Omental fat pad (tissue), 4 donors: ENCODE measurements around the gene GDPD5. TPM values are rescaled to one million over a fixed set of nuclear protein-coding genes. Genes with fewer than 3 reads are reported as not detected.

ENCODE experiments used
- ATAC-seq: fragments of 150-250 bp; one replicate; pipeline ENCODE4 v1.9.1; 2016; ENCODE audit warnings: mild to moderate bottlenecking, moderate library complexity; ENCODE audit not compliant: low FRiP score
- DNase-seq: peaks from one replicate; pipeline ENCODE4 v3.0.0-alpha.2; 2019; ENCODE audit warnings: low spot score
- total RNA-seq, 4 donors: library from RNA; depleted of rRNA; stranded (reverse); fragments of >200 nt; gene quantifications; one replicate each; pipeline ENCODE4 v1.1.0, GENCODE V29; 2016
- TF ChIP-seq, protein P1 (sequence below), 3 donors: fragments of 450-650 bp; IDR thresholded peaks; one replicate each; pipeline ENCODE4 v1.5.1; 2016 to 2017; ENCODE audit warnings: antibody characterized with exemption in 3 of 3, mild to moderate bottlenecking in 3 of 3, moderate library complexity in 2 of 3

The GDPD5 gene
- total RNA-seq, 4 donors from 2014 or later: 23.6 to 34.7 (median 31.7) TPM

DNA sequence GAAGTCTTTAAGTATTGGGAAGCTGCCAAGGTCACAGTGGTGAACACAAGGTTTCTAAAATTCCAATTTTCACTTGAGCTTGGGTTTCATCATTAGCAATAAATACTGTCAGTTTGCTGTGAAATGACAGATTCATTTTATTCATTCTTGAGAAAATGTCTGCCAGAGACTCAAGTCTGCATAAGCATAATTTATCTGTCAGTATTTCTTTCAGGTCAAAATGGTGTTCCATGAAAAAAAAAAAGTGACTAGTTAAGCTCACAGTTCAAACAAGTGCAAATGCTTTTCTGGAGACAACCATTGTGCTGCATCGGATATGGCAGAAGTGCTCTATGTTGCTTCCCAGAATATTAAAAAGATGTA, 8.1 kb upstream of the GDPD5 start:
- ATAC-seq: no peak
- TF ChIP-seq, protein P1, sequence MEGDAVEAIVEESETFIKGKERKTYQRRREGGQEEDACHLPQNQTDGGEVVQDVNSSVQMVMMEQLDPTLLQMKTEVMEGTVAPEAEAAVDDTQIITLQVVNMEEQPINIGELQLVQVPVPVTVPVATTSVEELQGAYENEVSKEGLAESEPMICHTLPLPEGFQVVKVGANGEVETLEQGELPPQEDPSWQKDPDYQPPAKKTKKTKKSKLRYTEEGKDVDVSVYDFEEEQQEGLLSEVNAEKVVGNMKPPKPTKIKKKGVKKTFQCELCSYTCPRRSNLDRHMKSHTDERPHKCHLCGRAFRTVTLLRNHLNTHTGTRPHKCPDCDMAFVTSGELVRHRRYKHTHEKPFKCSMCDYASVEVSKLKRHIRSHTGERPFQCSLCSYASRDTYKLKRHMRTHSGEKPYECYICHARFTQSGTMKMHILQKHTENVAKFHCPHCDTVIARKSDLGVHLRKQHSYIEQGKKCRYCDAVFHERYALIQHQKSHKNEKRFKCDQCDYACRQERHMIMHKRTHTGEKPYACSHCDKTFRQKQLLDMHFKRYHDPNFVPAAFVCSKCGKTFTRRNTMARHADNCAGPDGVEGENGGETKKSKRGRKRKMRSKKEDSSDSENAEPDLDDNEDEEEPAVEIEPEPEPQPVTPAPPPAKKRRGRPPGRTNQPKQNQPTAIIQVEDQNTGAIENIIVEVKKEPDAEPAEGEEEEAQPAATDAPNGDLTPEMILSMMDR (IDR thresholded peaks at IDR 0.05): no peak
- no peak for DNase-seq

GRCh38 chr11:75532200-75533048, 6.7 kb upstream of the GDPD5 start:
- ATAC-seq (no peak), DNase-seq (peak; percentile 78)
- TF ChIP-seq, protein P1 (IDR thresholded peaks at IDR 0.05): peak in 1 of 3 donors; percentile 93

- TF ChIP-seq, protein P1 (IDR thresholded peaks at IDR 0.05): no peak
- DNase-seq (no peak), ATAC-seq (no peak)
Measured at GRCh38 chr11:75531325-75531724, 5.6 kb upstream of the GDPD5 start.

- DNase-seq (no peak), ATAC-seq (no peak)
- TF ChIP-seq, protein P1 (IDR thresholded peaks at IDR 0.05): no peak
Measured at GRCh38 chr11:75530577-75530976, 4.8 kb upstream of the GDPD5 start.

- DNase-seq (no peak), ATAC-seq (no peak)
- TF ChIP-seq, protein P1 (IDR thresholded peaks at IDR 0.05): no peak
Measured at GRCh38 chr11:75527938-75528735, 2.4 kb upstream of the GDPD5 start.

- DNase-seq: no peak
- no peak for ATAC-seq
- TF ChIP-seq, protein P1 (IDR thresholded peaks at IDR 0.05): no peak
Measured at GRCh38 chr11:75527130-75527529, 1.4 kb upstream of the GDPD5 start.
